ENCODE results near the gene SHC3.

DNA sequence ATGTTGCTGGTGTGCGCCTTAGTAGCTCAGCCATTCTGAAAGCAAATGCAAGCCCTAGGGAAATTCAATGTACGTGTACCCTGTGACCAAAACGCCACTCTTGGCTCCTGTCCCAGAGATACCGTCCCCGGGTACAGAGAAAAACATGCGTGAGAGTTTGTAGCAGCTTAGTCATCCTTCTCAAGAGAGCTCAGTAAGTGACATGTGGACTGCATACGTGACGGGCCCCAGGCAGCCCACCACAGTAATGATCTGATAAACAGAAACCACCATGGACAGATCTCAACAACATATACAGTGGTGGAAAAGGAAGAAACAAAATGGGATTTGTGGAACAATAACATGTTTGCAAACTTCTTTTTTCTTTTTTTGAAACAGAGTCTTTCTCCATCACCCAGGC, 142.2 kb downstream of the SHC3 start:
- TF ChIP-seq, protein P1, sequence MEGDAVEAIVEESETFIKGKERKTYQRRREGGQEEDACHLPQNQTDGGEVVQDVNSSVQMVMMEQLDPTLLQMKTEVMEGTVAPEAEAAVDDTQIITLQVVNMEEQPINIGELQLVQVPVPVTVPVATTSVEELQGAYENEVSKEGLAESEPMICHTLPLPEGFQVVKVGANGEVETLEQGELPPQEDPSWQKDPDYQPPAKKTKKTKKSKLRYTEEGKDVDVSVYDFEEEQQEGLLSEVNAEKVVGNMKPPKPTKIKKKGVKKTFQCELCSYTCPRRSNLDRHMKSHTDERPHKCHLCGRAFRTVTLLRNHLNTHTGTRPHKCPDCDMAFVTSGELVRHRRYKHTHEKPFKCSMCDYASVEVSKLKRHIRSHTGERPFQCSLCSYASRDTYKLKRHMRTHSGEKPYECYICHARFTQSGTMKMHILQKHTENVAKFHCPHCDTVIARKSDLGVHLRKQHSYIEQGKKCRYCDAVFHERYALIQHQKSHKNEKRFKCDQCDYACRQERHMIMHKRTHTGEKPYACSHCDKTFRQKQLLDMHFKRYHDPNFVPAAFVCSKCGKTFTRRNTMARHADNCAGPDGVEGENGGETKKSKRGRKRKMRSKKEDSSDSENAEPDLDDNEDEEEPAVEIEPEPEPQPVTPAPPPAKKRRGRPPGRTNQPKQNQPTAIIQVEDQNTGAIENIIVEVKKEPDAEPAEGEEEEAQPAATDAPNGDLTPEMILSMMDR (IDR thresholded peaks at IDR 0.05; ENCODE audit: low read depth, low read length): no peak
- TF ChIP-seq POLR2A (IDR thresholded peaks at IDR 0.05; ENCODE audit: extremely low read depth, insufficient read length) (no peak), MAX (IDR thresholded peaks at IDR 0.05; ENCODE audit: low read depth, low read length) (no peak)

Data from NB4 (cell line).